Esophagus squamous epithelium (tissue), 4 donors: Measurements from ENCODE around the gene DUS1L.

Source experiments
- POLR2A ChIP-seq, 4 donors: fragments of 450-650 bp; IDR thresholded peaks; one replicate each; pipeline ENCODE4 v1.6.1; 2017; ENCODE audit warnings: antibody characterized with exemption in 4 of 4, mild to moderate bottlenecking in 4 of 4, moderate library complexity in 3 of 4
- TF ChIP-seq, protein P1 (sequence below), 6 experiments: fragments of 450-650 bp in 4 of 6; fragments of 200-600 bp in 2 of 6; sonication (generic) in 2 of 6; IDR thresholded peaks; one replicate each; pipeline ENCODE4 v1.5.1; 2016 to 2019; ENCODE audit warnings: antibody characterized with exemption in 6 of 6, mild to moderate bottlenecking in 4 of 6, moderate library complexity in 4 of 6

DNA sequence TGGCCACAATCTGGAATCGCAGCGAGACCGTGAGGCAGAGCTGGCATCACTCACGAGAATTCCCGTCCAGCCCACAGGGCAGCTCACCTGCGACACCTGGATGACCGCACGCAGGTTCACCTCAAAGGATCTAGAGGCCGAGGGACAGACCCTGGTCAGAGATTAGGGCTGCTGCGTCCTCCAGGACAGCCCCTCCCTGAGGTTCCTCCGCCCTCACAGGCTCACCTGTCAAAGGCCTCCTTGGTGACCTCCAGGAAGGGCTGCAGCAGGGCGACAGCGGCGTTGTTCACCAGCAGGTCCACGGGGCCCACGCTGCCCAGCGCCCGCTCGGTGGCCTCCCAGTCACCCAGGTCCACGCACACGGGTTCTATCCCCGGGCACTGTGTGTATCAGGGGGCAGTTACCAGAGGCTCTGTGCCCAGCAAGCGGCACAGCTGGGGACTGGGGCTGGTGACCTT is 28.9 kb downstream of the DUS1L start:
- TF ChIP-seq, protein P1, sequence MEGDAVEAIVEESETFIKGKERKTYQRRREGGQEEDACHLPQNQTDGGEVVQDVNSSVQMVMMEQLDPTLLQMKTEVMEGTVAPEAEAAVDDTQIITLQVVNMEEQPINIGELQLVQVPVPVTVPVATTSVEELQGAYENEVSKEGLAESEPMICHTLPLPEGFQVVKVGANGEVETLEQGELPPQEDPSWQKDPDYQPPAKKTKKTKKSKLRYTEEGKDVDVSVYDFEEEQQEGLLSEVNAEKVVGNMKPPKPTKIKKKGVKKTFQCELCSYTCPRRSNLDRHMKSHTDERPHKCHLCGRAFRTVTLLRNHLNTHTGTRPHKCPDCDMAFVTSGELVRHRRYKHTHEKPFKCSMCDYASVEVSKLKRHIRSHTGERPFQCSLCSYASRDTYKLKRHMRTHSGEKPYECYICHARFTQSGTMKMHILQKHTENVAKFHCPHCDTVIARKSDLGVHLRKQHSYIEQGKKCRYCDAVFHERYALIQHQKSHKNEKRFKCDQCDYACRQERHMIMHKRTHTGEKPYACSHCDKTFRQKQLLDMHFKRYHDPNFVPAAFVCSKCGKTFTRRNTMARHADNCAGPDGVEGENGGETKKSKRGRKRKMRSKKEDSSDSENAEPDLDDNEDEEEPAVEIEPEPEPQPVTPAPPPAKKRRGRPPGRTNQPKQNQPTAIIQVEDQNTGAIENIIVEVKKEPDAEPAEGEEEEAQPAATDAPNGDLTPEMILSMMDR (IDR thresholded peaks at IDR 0.05): no peak
- no peak for TF ChIP-seq POLR2A (IDR thresholded peaks at IDR 0.05)
